Heart left ventricle (tissue), 13 donors: ENCODE measurements around the gene CNTFR.

Experiments used
- POLR2A ChIP-seq, 2 donors: fragments of 450-650 bp; IDR thresholded peaks; one replicate each; pipeline ENCODE4 v1.6.1; 2017; ENCODE audit warnings: antibody characterized with exemption in 2 of 2, mild to moderate bottlenecking in 2 of 2, moderate library complexity in 2 of 2
- TF ChIP-seq, protein P1 (sequence below), 12 donors: fragments of 200-600 bp; sonication (generic) in 4 of 12; IDR thresholded peaks; one replicate each; pipeline versions ENCODE4 v1.5.0 to v1.8.0; 2018 to 2022; ENCODE audit warnings: antibody characterized with exemption in 12 of 12, mild to moderate bottlenecking in 5 of 12
- donor health status: ischemic (EF 13 %, LVEDD 7.1; RV severe dilation, severe dysfunction).
- donor health status: DM: no; HTN: yes; CAD: no.
- donor health status: DM: no; HTN: no; CAD: no.
- donor health status: ischemic (EF 25% LVEDD 6.9; RV normal size, moderate dysfunction).
- donor health status: ischemic (EF 25% LVEDD 5.7; RV mildly dilated, moderate dysfunction).
- donor health status: ischemic (EF 35%, LVEDD 5.7; RV mildly dilated, moderate dysfunction).
- donor health status: nonischemic (EF 11% LVEDD 7.7; RV severe dilation, severe dysfunction).
- donor health status: DM: yes; HTN: yes; CAD: no.
- donor health status: PGD.
- donor health status: ischemic (EF 29% LVEDD 5.4; RV normal size, mild dysfunction).
- donor health status: nonischemic (EF 23%, LVEDD 6.1; RV moderate dilation, normal function).

DNA sequence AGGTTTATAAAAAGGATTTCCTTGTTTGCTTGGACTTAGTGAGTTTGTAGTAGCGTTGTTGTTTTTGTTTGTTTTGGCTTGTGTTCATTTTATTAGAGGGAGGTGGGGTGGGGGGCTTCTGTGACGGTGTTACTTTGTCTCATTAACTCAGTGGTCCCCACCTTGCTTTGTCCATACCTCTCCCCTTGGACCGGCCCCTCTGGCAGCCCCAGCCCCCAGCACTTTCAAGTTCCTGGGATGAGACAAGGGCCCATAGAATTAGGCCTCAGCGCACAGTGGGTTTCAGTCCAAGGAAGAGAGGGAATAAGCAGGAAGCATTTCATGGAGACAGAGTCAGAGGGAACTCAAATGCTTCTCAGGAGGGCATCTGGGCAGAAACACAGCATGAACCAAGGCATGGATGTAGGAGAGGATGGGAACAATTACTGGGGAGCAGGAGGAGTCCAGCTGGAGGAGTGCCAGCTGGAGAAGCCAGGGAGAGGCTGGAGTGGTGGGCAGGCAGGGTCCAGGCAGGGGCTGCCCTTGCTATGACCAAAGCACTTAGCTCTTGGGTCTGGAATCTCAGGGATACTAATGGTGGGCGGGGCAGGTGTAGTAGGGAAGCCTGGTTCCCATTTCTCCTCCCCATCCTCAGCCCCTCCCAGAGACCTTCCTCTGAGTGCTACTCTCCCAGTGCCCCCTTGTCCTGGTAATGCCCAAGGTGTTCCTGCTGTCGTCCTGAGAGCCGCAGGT lies 43.3 kb downstream of the CNTFR start:
- TF ChIP-seq, protein P1, sequence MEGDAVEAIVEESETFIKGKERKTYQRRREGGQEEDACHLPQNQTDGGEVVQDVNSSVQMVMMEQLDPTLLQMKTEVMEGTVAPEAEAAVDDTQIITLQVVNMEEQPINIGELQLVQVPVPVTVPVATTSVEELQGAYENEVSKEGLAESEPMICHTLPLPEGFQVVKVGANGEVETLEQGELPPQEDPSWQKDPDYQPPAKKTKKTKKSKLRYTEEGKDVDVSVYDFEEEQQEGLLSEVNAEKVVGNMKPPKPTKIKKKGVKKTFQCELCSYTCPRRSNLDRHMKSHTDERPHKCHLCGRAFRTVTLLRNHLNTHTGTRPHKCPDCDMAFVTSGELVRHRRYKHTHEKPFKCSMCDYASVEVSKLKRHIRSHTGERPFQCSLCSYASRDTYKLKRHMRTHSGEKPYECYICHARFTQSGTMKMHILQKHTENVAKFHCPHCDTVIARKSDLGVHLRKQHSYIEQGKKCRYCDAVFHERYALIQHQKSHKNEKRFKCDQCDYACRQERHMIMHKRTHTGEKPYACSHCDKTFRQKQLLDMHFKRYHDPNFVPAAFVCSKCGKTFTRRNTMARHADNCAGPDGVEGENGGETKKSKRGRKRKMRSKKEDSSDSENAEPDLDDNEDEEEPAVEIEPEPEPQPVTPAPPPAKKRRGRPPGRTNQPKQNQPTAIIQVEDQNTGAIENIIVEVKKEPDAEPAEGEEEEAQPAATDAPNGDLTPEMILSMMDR (IDR thresholded peaks at IDR 0.05) = no peak
- no peak for TF ChIP-seq POLR2A (IDR thresholded peaks at IDR 0.05)
